ENCODE measurements around the gene CYTH2. TPM values are rescaled to one million over a fixed set of nuclear protein-coding genes. Genes with fewer than 3 reads are reported as not detected.
A peak's percentile ranks its signal among the peaks of the same experiment; 100 is the strongest.

CYTH2 gene
- polyA plus RNA-seq, 3 donors, result 21.3 to 48.2 (median 21.7) TPM

GRCh38 chr19:48507911-48508439 lies 38.8 kb downstream of the CYTH2 start:
- Histone ChIP-seq H3K9me3 (replicated peaks in 1 of 2; ENCODE audit: control insufficient read depth in 1 of 2, insufficient read depth in 1 of 2, low read length in 2 of 2) (peaks cover 4 to 11% of the 10 kb centered on the region in 2 donors), H3K9ac (ENCODE audit: insufficient read depth, low read length, poor library complexity, severe bottlenecking) (no peak overlapping the region), H3K4me1 (ENCODE audit: control insufficient read depth in 1 of 2, insufficient read depth in 2 of 2, low read length in 2 of 2) (peaks cover 4 to 8% of the 10 kb centered on the region in 2 donors), H3K4me2 (replicated peaks; ENCODE audit: extremely low read depth, low read length, poor library complexity, severe bottlenecking) (no peak overlapping the region), H3K27me3 (ENCODE audit: control insufficient read depth in 2 of 2, insufficient read depth in 2 of 2, low read length in 2 of 2) (peaks cover 17 to 32% of the 10 kb centered on the region in 2 donors), H2AFZ (ENCODE audit: insufficient read depth, low read depth, low read length, poor library complexity, severe bottlenecking) (no peak overlapping the region), H3K79me2 (ENCODE audit: insufficient read depth, low read length) (no peaks in the 10 kb centered on the region), H3K4me3 (replicated peaks in 1 of 3; ENCODE audit: low read depth in 2 of 3, low read length in 3 of 3) (no peak overlapping the region), H4K20me1 (ENCODE audit: insufficient read depth, low read length) (no peaks in the 10 kb centered on the region), H3K36me3 (replicated peaks in 1 of 2; ENCODE audit: control insufficient read depth in 1 of 2, insufficient read depth in 2 of 2, low read length in 2 of 2) (no peaks in the 10 kb centered on the region), H3K27ac (ENCODE audit: low read depth in 1 of 2, low read length in 2 of 2) (no peak overlapping the region)
- Mint-ChIP-seq H3K4me3 (peak overlapping the region in 1 of 2 donors; percentile 37), H3K36me3 (peaks cover 0 to 5% of the 10 kb centered on the region in 2 donors), H3K4me1 (peaks cover 17% of the 10 kb centered on the region), H3K9me3 (peaks cover 0 to 9% (median 6%) of the 10 kb centered on the region in 7 donors), H3K27me3 (ENCODE audit: low read depth in 3 of 3) (peaks cover 7 to 26% (median 18%) of the 10 kb centered on the region in 3 donors), H3K27ac (no peak overlapping the region)
- no peak for DNase-seq
- TF ChIP-seq CTCF (IDR thresholded peaks at IDR 0.05), result no peak
- intact Hi-C loops (cut with micrococcal nuclease), result loop anchor here (2.0 to 5.0 kb wide), 2 partner anchors 77 to 79 kb away; no protein-coding TSS in a partner anchor
- 95% methylated on average over 5 of the region's 7 CpGs for WGBS (ENCODE audit: insufficient coverage)

GRCh38 chr19:48508729-48509411 lies 39.7 kb downstream of the CYTH2 start:
- Histone ChIP-seq H3K4me2 (replicated peaks; ENCODE audit: extremely low read depth, low read length, poor library complexity, severe bottlenecking) (no peak overlapping the region), H3K79me2 (ENCODE audit: insufficient read depth, low read length) (no peaks in the 10 kb centered on the region), H4K20me1 (ENCODE audit: insufficient read depth, low read length) (no peaks in the 10 kb centered on the region), H2AFZ (ENCODE audit: insufficient read depth, low read depth, low read length, poor library complexity, severe bottlenecking) (no peak overlapping the region), H3K4me1 (ENCODE audit: control insufficient read depth in 1 of 2, insufficient read depth in 2 of 2, low read length in 2 of 2) (peaks cover 11 to 17% of the 10 kb centered on the region in 2 donors), H3K4me3 (replicated peaks in 1 of 3; ENCODE audit: low read depth in 2 of 3, low read length in 3 of 3) (no peak overlapping the region), H3K27ac (ENCODE audit: low read depth in 1 of 2, low read length in 2 of 2) (no peak overlapping the region), H3K27me3 (ENCODE audit: control insufficient read depth in 2 of 2, insufficient read depth in 2 of 2, low read length in 2 of 2) (peaks cover 20 to 37% of the 10 kb centered on the region in 2 donors), H3K9ac (ENCODE audit: insufficient read depth, low read length, poor library complexity, severe bottlenecking) (no peak overlapping the region), H3K9me3 (replicated peaks in 1 of 2; ENCODE audit: control insufficient read depth in 1 of 2, insufficient read depth in 1 of 2, low read length in 2 of 2) (peaks cover 4 to 11% of the 10 kb centered on the region in 2 donors), H3K36me3 (replicated peaks in 1 of 2; ENCODE audit: control insufficient read depth in 1 of 2, insufficient read depth in 2 of 2, low read length in 2 of 2) (no peaks in the 10 kb centered on the region)
- H3K4me1 Mint-ChIP-seq, result peaks cover 14% of the 10 kb centered on the region
- WGBS (ENCODE audit: insufficient coverage), result 95% methylated on average over 18 of the region's 32 CpGs
- H3K4me3 Mint-ChIP-seq, result no peak overlapping the region
- intact Hi-C loops (cut with micrococcal nuclease), result loop anchor here in 1 of 2 donors (5.0 kb wide), 1 partner anchor 78 kb away; no protein-coding TSS in a partner anchor
- no peak for TF ChIP-seq CTCF (IDR thresholded peaks at IDR 0.05)
- H3K36me3 Mint-ChIP-seq, result peaks cover 0 to 5% of the 10 kb centered on the region in 2 donors
- no peak overlapping the region for H3K27ac Mint-ChIP-seq
- H3K27me3 Mint-ChIP-seq (ENCODE audit: low read depth in 3 of 3), result peaks cover 7 to 28% (median 18%) of the 10 kb centered on the region in 3 donors
- no peak for DNase-seq
- peaks cover 0 to 9% (median 6%) of the 10 kb centered on the region in 7 donors for H3K9me3 Mint-ChIP-seq
